Measurements from ENCODE around the gene VPS11.

DNA sequence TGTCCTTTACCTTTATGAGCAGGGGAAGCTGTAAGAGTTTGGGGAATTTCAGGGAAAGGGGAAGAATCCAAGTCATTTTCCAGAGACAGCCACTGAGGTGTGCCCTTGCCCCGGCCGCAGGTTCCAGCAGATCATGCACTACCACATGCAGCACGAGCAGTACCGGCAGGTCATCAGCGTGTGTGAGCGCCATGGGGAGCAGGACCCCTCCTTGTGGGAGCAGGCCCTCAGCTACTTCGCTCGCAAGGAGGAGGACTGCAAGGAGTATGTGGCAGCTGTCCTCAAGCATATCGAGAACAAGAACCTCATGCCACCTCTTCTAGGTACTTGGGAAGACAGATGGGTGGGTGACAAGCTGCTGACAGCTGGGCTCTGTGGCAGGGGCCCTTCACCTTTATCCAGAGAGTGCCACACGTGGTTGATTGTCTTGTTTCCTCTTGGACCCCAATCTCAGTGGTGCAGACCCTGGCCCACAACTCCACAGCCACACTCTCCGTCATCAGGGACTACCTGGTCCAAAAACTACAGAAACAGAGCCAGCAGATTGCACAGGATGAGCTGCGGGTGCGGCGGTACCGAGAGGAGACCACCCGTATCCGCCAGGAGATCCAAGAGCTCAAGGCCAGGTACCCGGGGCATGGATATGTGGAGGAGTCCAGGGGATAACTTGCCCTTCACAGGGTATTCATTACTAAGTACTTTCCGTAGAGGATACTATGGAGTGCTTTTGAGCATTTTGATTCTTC is 11.2 kb downstream of the VPS11 start:
- TF ChIP-seq EZH2 (IDR thresholded peaks at IDR 0.05; ENCODE audit: insufficient read depth, poor library complexity, severe bottlenecking): no peak
- TF ChIP-seq EZH2phosphoT487 (IDR thresholded peaks at IDR 0.05; ENCODE audit: insufficient read depth, low read depth): no peak
